IMR-90 (cell line): Measurements from ENCODE around the gene SYNE2. TPM values are rescaled to one million over a fixed set of nuclear protein-coding genes. Genes with fewer than 3 reads are reported as not detected.
"Not testable (repeated sequence)": the region's sequence is repeated elsewhere in the genome, so short reads cannot be mapped to it uniquely, and the experiment has no call there.

Experiments
- ATAC-seq: fragments of 200-7000 bp; cut with Tn5 transposase; 2 replicates; pipeline ENCODE4 v1.9.1; 2020; ENCODE audit warnings: low read depth, mild to moderate bottlenecking, moderate library complexity
- BruUV-seq: library from RNA; stranded (reverse); fragments of 400-500 nt; replicated peaks from 2 replicates; lab custom pipeline; 2021; lab: Mats Ljungman, UMichigan
- CTCF ChIA-PET: fragments of 300-600 bp; formaldehyde crosslinking; extraction: SDS; loops from one replicate; lab custom pipeline; 2021; ENCODE audit warnings: antibody characterized with exemption; lab: Yijun Ruan, JAX
- POLR2A ChIA-PET: fragments of 300-600 bp; sonication (Branson Sonifier 250); formaldehyde crosslinking; loops from one replicate; lab custom pipeline; 2022; ENCODE audit warnings: antibody characterized with exemption; ENCODE audit not compliant: unreplicated experiment; lab: Charles Lee
- DNase-seq: peaks from one replicate; pipeline ENCODE4 v3.0.0; 2013
- H2AFZ ChIP-seq: replicated peaks from 2 replicates; pipeline ENCODE3; 2013; ENCODE audit warnings: low read length, mild to moderate bottlenecking; ENCODE audit not compliant: poor library complexity
- H2AK5ac ChIP-seq: 2 replicates; pipeline ENCODE4 v1.6.1; 2013; ENCODE audit warnings: low read depth, low read length, inconsistent platforms
- H2AK9ac ChIP-seq: replicated peaks from 2 replicates; pipeline ENCODE3; 2013; ENCODE audit warnings: mild to moderate bottlenecking, low read depth, low read length, moderate library complexity; ENCODE audit not compliant: poor library complexity
- H2BK120ac ChIP-seq: 2 replicates; pipeline ENCODE4 v1.6.1; 2013; ENCODE audit warnings: low read depth, low read length, inconsistent platforms
- H2BK15ac ChIP-seq: 3 replicates; pipeline ENCODE4 v1.6.1; 2013; ENCODE audit warnings: low read depth, low read length, inconsistent platforms
- H2BK20ac ChIP-seq: 2 replicates; pipeline ENCODE4 v1.6.1; 2013; ENCODE audit warnings: low read depth, mild to moderate bottlenecking, inconsistent platforms, low read length, moderate library complexity
- H2BK5ac ChIP-seq: 2 replicates; pipeline ENCODE4 v1.6.1; 2013; ENCODE audit warnings: mild to moderate bottlenecking, low read depth, low read length, inconsistent platforms; ENCODE audit not compliant: poor library complexity, severe bottlenecking
- H3K14ac ChIP-seq: replicated peaks from 2 replicates; pipeline ENCODE4 v1.6.1; 2013; ENCODE audit warnings: low read depth, low read length, inconsistent platforms
- H3K18ac ChIP-seq: 2 replicates; pipeline ENCODE4 v1.6.1; 2013; ENCODE audit warnings: low read depth, low read length, control low read depth
- H3K23ac ChIP-seq: 2 replicates; pipeline ENCODE4 v1.6.1; 2013; ENCODE audit warnings: low read depth, low read length, inconsistent platforms
- H3K27ac ChIP-seq: 2 replicates; pipeline ENCODE4 v1.5.1; 2013; ENCODE audit warnings: mild to moderate bottlenecking, control low read depth, low read length; ENCODE audit not compliant: insufficient read depth
- H3K27me3 ChIP-seq: 2 replicates; pipeline ENCODE4 v1.6.1; 2013; ENCODE audit warnings: low read length; ENCODE audit not compliant: control insufficient read depth, insufficient read depth
- H3K36me3 ChIP-seq: 2 replicates; pipeline ENCODE4 v1.6.1; 2013; ENCODE audit warnings: low read length, mixed read lengths; ENCODE audit not compliant: control insufficient read depth, insufficient read depth
- H3K4ac ChIP-seq: 2 replicates; pipeline ENCODE4 v1.6.1; 2013; ENCODE audit warnings: low read depth, low read length, inconsistent platforms
- H3K4me1 ChIP-seq: 2 replicates; pipeline ENCODE4 v1.6.1; 2013; ENCODE audit warnings: low read length, mixed read lengths; ENCODE audit not compliant: control insufficient read depth, insufficient read depth
- H3K4me2 ChIP-seq: 2 replicates; pipeline ENCODE4 v1.6.1; 2013; ENCODE audit warnings: low read depth, mild to moderate bottlenecking, control low read depth, low read length, moderate library complexity
- H3K4me3 ChIP-seq: 2 replicates; pipeline ENCODE4 v1.5.1; 2013; ENCODE audit warnings: low read depth, mild to moderate bottlenecking, control low read depth, low read length, moderate library complexity; ENCODE audit not compliant: insufficient read depth
- H3K56ac ChIP-seq: 2 replicates; pipeline ENCODE4 v1.6.1; 2013; ENCODE audit warnings: low read length, inconsistent platforms; ENCODE audit not compliant: insufficient read depth; ENCODE audit errors: extremely low read depth
- H3K79me1 ChIP-seq, 2 experiments: 2 replicates each; pipeline ENCODE4 v1.6.1; 2013; ENCODE audit warnings: low read length in 2 of 2, inconsistent platforms in 1 of 2, low read depth in 1 of 2
- H3K9ac ChIP-seq: 2 replicates; pipeline ENCODE4 v1.6.1; 2013; ENCODE audit warnings: low read depth, low read length, control low read depth
- H3K9me1 ChIP-seq: 2 replicates; pipeline ENCODE4 v1.6.1; 2013; ENCODE audit warnings: low read length, inconsistent platforms; ENCODE audit not compliant: insufficient read depth
- H3K9me3 ChIP-seq: 2 replicates; pipeline ENCODE4 v1.6.1; 2013; ENCODE audit warnings: low read length; ENCODE audit not compliant: control insufficient read depth, insufficient read depth
- H4K20me1 ChIP-seq: 2 replicates; pipeline ENCODE4 v1.6.1; 2013; ENCODE audit warnings: low read length, inconsistent platforms; ENCODE audit not compliant: insufficient read depth
- H4K5ac ChIP-seq: 2 replicates; pipeline ENCODE4 v1.6.1; 2013; ENCODE audit warnings: mild to moderate bottlenecking, low read depth, low read length, control low read depth
- H4K8ac ChIP-seq, 2 experiments: 2 replicates each; pipeline ENCODE4 v1.6.1; 2013; ENCODE audit warnings: low read depth in 2 of 2, low read length in 2 of 2, control low read depth in 1 of 2, inconsistent platforms in 1 of 2
- H4K91ac ChIP-seq: 2 replicates; pipeline ENCODE4 v1.6.1; 2013; ENCODE audit warnings: low read depth, low read length, inconsistent platforms; ENCODE audit not compliant: insufficient read depth
- WGBS, 2 experiments: methylation state at CpG; one replicate each; pipeline versions ENCODE4 v1.1.5 to v1.1.7; 2013; ENCODE audit warnings: missing lambda C conversion rate in 2 of 2; ENCODE audit not compliant: insufficient read length in 1 of 2; ENCODE audit errors: extremely low coverage in 2 of 2; 5-methylcytosine and 5-hydroxymethylcytosine counted together
- dilution Hi-C: fragments of 300-500 bp; cut with HindIII; formaldehyde crosslinking; loops from one replicate; pipeline ENCODE4 v1.14.3; 2018; ENCODE audit warnings: low sequenced_read_pairs; ENCODE audit not compliant: unreplicated experiment
- in situ Hi-C: fragments of 300-500 bp; cut with MboI; formaldehyde crosslinking; loops from 3 replicates; pipeline ENCODE4 v1.14.3; 2019; ENCODE audit warnings: low sequenced_read_pairs, inconsistent platforms, mixed read lengths
- intact Hi-C: fragments of 100-400 bp; cut with micrococcal nuclease; formaldehyde crosslinking; loops from 2 replicates; pipeline ENCODE4 v1.10.0; 2022
- polyA plus RNA-seq, 3 experiments: library from polyadenylated mRNA; depleted of rRNA; stranded (reverse); fragments of >200 nt; gene quantifications; 2 replicates each; pipeline ENCODE4 v1.2.3, GENCODE V29; 2012; ENCODE audit warnings: low replicate concordance in 1 of 3
- total RNA-seq: library from RNA; depleted of rRNA; stranded (reverse); fragments of >200 nt; gene quantifications from 2 replicates; pipeline ENCODE4 v1.2.3, GENCODE V29; 2012

The SYNE2 gene
- total and polyA plus RNA-seq, 2 of the 4 experiments (the other 2 are of a cell fraction) = 5.2 to 28.9 TPM

GRCh38 chr14:63806064-63806463 lies 46.7 kb upstream of the SYNE2 start:
- H2BK5ac ChIP-seq, H3K4me2 ChIP-seq, H2AFZ ChIP-seq, in situ Hi-C loops, H2BK20ac ChIP-seq, H3K18ac ChIP-seq, H3K14ac ChIP-seq, H3K27ac ChIP-seq, H2AK5ac ChIP-seq, POLR2A ChIA-PET, ATAC-seq, H3K9ac ChIP-seq, H4K20me1 ChIP-seq, H3K9me3 ChIP-seq, DNase-seq, H3K27me3 ChIP-seq, H4K5ac ChIP-seq, H3K56ac ChIP-seq, H2BK15ac ChIP-seq, H3K4me1 ChIP-seq, H3K9me1 ChIP-seq, H3K79me1 ChIP-seq, H2AK9ac ChIP-seq, H4K8ac ChIP-seq, H3K23ac ChIP-seq, H3K4ac ChIP-seq, BruUV-seq, CTCF ChIA-PET, H3K36me3 ChIP-seq, H2BK120ac ChIP-seq, H4K91ac ChIP-seq, H3K4me3 ChIP-seq, dilution Hi-C loops: not testable (repeated sequence)
- intact Hi-C loops = loop anchor here (10.0 kb wide), 2 partner anchors 189 to 219 kb away; no protein-coding TSS in a partner anchor
- WGBS, 2 experiments = 61% methylated on average over 2 of the region's 2 CpGs; no CpG with 5 or more reads in 1 of the 2 experiments

- H3K79me1 ChIP-seq, H2AK9ac ChIP-seq, H3K27me3 ChIP-seq, H3K4ac ChIP-seq, H3K9me3 ChIP-seq, H3K18ac ChIP-seq, H2AFZ ChIP-seq, H2BK15ac ChIP-seq, BruUV-seq, H4K5ac ChIP-seq, H3K9me1 ChIP-seq, DNase-seq, H3K4me3 ChIP-seq, H3K56ac ChIP-seq, H4K91ac ChIP-seq, H3K27ac ChIP-seq, H2BK120ac ChIP-seq, H3K14ac ChIP-seq, ATAC-seq, dilution Hi-C loops, H2AK5ac ChIP-seq, H3K36me3 ChIP-seq, H4K20me1 ChIP-seq, H4K8ac ChIP-seq, in situ Hi-C loops, POLR2A ChIA-PET, H2BK5ac ChIP-seq, H2BK20ac ChIP-seq, H3K4me1 ChIP-seq, H3K23ac ChIP-seq, CTCF ChIA-PET, H3K9ac ChIP-seq, H3K4me2 ChIP-seq, intact Hi-C loops: not testable (repeated sequence)
- no CpG with 5 or more reads among the region's 3 CpGs for WGBS, 2 experiments
These were observed 41.1 kb upstream of the SYNE2 start for GRCh38 chr14:63811692-63812091.
